Measurements from ENCODE around the gene F7.
"Not testable (repeated sequence)": the region's sequence is repeated elsewhere in the genome, so short reads cannot be mapped to it uniquely, and the experiment has no call there.

Gene F7

DNA sequence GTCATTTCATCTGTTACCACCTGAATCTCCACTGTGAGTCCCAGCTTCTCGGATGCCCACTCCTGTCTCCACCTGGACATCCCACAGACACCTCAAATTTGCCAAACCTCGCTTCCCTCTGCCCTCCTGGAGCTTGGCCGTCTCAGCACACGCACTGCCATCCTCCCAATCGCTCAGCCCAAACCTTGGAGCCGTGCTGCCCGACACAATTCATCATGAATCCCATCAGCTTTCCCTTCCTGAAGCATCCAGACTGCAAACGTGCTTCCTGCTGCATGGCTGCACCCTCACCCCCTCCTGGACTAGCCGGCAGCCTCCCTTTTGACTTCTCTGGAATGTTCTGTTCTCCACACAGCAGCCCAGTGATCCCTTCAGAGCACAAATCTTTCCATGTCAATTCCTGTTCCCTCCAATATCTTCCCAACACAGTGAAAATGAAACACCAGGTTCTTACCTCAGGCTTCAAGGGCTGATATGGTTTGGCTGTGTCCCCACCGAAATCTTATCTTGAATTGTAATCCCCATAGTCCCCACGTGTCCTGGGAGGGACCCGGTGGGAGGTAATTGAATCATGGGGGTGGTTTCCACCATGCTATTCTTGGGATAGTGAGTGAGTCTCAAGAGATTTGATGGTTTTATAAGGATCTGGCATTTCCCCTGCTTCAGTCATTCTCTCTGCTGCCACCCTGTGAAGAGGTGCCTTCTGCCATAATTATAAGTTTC, 51.8 kb downstream of the F7 start:
- DNase-seq: no peak

DNA sequence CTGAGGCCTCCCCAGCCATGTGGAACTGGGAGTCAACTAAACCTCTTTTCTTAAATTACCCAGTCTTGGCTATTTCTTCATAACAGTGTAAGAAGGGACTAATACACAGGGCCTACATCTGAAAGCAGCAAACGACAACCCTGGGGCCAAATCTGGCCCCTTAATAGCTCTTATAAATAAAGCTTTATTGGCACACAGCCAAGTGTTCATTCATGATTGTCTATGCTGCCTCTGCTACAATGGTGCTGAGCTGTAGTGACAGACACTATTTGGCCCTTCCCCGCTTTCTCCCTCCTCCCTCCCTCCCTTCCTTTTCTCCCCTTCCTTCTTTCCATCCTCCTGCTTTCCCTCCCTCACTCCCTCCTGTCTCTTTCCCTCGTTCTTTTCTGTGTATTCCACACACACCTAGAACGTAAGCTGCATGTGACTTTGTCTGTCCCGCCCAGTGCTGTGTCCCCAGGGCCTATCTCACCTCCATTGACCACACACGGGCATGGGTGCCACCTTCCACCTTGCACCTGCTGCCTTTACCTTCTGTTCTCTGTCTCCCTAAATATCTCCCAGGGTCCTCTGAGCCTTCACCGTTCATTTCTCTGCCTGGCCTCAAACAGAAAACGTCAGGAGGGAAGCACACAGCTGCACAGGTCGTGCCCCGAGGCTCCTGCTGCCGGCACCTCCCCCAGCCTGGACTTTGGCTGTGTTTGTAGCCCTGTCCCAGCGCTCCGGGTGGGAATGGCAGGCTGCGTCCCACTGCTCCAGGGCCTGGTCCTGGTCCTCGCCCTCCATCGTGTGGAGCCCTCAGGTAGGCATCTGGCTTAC, 52.5 kb downstream of the F7 start, which contains the start of gene PROZ:
TSS of gene PROZ (plus strand) at position 720 of the 819 bp plus-strand sequence. CDS start at position 733, 13 bp downstream.
- no peak for DNase-seq

GRCh38 chr13:113158946-113159345, 53.4 kb downstream of the F7 start:
- DNase-seq: no peak

- DNase-seq: no peak
Measured at GRCh38 chr13:113159701-113160100, 54.1 kb downstream of the F7 start.

GRCh38 chr13:113160983-113161382, 55.4 kb downstream of the F7 start:
- DNase-seq: no peak

DNA sequence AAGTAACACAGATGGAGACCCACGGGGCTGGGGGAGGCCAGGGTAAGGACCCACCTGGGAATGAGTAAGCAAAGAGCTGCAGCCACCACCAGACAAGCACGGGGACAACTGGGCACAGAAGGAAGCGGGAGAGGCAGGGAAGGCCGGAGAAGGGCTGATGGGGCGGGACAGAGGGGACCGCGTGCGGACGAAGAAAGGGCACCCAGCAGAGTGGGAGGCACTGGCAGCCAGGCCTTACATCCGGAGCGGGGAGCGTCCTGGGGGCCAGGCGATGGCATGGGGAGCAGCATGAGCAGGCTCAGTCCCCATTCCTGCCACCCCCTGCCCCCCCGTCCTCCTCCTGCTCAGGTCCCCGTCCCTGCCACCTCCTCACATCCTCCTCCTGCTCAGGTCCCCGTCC, 55.8 kb downstream of the F7 start:
- DNase-seq: no peak

- DNase-seq: not testable (repeated sequence)
Measured at GRCh38 chr13:113161975-113162374, 56.4 kb downstream of the F7 start.

DNA sequence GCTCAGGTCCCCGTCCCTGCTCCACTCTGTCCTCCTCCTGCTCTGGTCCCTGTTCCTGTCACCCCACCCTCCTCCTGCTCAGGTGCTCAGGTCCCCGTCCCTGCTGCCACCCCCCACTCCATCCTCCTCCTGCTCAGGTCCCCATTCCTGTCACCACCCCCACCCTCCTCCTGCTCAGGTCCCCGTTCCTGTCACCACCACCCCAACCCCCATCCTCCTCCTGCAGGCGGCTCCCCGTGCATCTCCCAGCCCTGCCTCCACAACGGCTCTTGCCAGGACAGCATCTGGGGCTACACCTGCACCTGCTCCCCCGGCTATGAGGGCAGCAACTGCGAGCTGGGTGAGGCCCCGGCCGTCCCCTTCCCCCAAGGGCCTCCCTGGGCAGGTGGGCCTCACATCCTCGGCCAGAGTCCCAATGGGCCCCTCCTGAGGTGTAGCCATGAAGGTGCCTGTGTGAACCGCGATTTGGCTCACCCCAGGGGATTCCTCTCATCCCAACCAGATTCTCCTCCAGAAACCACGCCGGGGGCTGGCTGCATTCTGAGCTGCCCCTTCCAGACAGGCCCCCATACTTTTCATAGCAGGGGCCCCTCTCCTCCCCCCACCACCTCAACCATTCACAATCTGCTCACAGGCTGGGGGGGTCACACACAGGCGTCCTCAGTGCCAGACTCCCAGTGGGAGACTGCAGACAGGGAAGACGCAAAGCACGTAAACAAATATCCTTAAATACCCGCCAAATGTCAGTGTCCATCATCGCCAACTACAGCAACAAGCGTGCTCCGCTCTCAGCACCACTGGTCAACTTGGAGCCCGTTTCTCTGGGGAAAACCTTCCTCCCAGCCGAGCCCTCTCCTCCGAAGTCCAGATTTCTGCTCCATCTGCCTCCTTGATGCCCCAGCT, 57.4 kb downstream of the F7 start:
- DNase-seq: no peak

GRCh38 chr13:113164492-113164891, 58.9 kb downstream of the F7 start:
- no peak for DNase-seq

DNA sequence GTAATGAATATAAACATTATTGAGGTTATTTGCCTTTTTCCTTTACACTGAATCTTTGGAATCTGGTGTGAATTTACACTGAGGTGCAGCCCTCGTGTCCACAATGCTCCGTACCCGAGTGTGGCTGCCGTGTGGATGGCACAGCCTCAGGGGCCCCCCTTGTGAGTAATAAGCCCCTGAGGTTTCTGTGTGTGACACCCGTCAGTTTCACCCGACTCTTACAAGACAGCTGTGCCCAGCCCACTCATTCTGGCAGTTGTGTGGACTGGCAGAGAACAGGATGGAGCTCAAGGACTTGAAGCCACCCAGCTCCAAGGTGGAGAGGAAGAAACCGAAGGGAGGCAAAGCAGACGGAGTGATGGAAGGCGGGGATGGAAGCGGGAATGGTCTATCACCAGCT, 60.7 kb downstream of the F7 start:
- no peak for DNase-seq

DNA sequence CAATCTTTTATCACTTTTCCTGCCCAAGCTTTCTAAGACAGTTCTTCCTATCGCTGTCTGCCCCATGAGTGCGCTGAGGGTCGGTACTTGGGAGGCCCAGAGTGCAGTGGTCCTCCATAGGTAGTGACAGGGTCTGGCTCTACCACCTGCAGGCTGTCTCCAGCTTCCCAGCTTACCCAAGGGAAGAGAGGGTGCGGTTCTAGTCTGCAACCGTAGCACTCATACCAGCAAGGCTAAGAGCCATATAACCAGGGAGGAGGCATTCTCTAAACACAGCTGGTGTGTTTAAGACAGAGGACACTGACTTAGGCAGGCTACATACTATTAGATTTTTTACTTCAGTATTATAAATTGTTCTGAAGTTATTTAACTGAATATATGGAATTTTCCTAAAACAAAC, 61.1 kb downstream of the F7 start:
- no peak for DNase-seq

GRCh38 chr13:113167155-113167554, 61.6 kb downstream of the F7 start:
- no peak for DNase-seq

DNA sequence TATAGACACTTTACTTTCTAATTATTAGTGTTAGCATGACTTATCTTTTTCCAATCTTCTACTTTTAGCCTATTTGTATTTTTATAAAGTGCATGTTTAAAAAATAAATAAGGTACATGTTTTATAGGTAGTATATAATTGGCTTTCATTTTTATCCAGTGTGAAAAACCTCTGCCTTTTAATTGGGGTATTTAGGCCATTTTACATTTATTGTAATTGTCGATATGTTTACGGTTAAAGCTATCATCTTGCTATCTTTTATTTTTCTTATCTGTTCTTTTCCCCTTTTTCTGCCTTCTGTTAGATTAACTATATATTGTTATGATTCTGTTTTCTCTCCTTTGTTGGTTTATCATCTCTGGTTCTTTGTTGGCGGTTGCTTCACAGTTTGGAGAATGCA, 62.0 kb downstream of the F7 start:
- DNase-seq: no peak

GRCh38 chr13:113168211-113168610, 62.6 kb downstream of the F7 start:
- no peak for DNase-seq

DNA sequence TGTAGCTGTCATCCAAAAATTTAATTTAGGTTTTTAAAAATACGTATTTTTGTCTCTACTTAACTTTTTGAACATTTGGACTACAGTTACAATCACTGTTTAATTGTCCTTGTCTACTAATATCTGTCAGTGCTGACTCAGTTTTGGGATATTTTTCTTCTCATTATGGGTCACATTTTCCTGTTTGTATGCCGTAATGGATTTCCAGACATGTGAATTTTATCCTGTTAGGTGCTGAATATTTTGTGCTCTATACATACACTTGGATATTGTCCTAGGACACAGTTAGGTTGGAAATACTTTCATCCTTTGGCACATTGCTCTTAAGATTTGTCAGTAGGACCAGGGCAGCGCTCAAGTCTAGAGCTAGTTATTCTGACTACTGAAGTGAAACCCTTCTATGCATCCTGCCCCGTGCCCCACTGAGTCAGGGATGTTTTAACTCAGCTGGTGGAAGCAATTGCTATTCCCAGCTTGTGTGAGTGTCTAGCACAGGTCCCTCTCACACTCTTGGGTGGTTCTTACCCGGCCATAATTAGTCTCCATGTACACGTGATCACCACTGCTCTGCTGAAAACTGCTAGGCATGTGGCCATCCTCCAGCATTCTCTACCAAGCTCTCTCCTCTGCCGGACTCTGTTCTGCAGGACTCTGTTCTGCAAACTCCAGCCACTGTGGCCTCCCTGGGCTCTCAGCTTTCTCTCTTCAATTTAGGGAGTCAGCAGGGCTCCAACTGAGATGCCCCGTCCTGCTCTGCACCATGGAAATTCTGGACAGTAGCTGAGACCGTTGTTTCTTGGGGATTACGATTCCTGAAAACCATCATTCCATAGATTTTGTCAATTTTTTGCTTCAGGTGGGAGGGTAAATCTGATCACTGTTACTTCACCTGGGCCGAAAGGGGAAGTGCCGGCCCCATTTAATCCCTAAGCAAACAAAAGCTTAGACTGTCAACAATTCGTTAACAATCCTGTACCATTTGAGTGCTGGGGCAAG, 64.0 kb downstream of the F7 start:
- DNase-seq: no peak

All from activated T-cell treated with anti-CD3 and anti-CD28 coated beads for 4 hours (primary cell).